SK-N-SH (cell line): ENCODE measurements around the gene ZNF469. TPM values are rescaled to one million over a fixed set of nuclear protein-coding genes. Genes with fewer than 3 reads are reported as not detected.

Experiments used
- CTCF ChIA-PET: fragments of 300-600, 350-600 bp; formaldehyde crosslinking; extraction: SDS; loops from one replicate; lab custom pipeline; 2021; lab: Yijun Ruan, JAX
- POLR2A ChIA-PET: fragments of 350-600 bp; sonication (Branson Sonifier 250); formaldehyde crosslinking; extraction: SDS; loops from one replicate; lab custom pipeline; 2020; ENCODE audit warnings: antibody characterized with exemption, inconsistent platforms; lab: Yijun Ruan, JAX
- DNase-seq: peaks from one replicate; pipeline ENCODE4 v3.0.0; 2012
- H2AFZ ChIP-seq: fragments of 200-600 bp; sonication (generic); 2 replicates; pipeline ENCODE4 v1.8.1; 2016; ENCODE audit warnings: antibody characterized with exemption, mild to moderate bottlenecking, low read depth
- H3F3A ChIP-seq: fragments of 200-600 bp; sonication (generic); replicated peaks from 2 replicates; pipeline ENCODE3; 2016; ENCODE audit warnings: antibody characterized with exemption, mild to moderate bottlenecking; ENCODE audit not compliant: insufficient read depth
- H3K27ac ChIP-seq, 2 experiments: fragments of 200-500 bp in 1 of 2; fragments of 200-600 bp in 1 of 2; sonication (Bioruptor generic) in 1 of 2; sonication (generic), shearing (Covaris generic) in 1 of 2; 2 replicates each; pipeline versions ENCODE4 v1.5.1 to v1.6.1; 2014 to 2016; ENCODE audit warnings: low read depth in 2 of 2, inconsistent platforms in 1 of 2, low read length in 1 of 2, mild to moderate bottlenecking in 1 of 2, mixed read lengths in 1 of 2
- H3K27me3 ChIP-seq: fragments of 200-600 bp; sonication (generic), shearing (Covaris generic); 2 replicates; pipeline ENCODE4 v1.6.1; 2016; ENCODE audit warnings: mixed run types; ENCODE audit not compliant: insufficient read depth
- H3K36me3 ChIP-seq, 2 experiments: fragments of 200-500 bp in 1 of 2; fragments of 200-600 bp in 1 of 2; sonication (Bioruptor generic) in 1 of 2; sonication (generic) in 1 of 2; replicated peaks in 1 of 2; 2 replicates each; pipeline versions ENCODE3 to v1.5.1; 2014 to 2016; ENCODE audit warnings: low read length in 1 of 2, mild to moderate bottlenecking in 1 of 2; ENCODE audit not compliant: insufficient read depth in 2 of 2, control insufficient read depth in 1 of 2
- H3K4me1 ChIP-seq, 2 experiments: fragments of 200-500 bp in 1 of 2; fragments of 200-600 bp in 1 of 2; sonication (Bioruptor generic) in 1 of 2; sonication (generic), shearing (Covaris generic) in 1 of 2; 2 replicates each; pipeline versions ENCODE4 v1.5.1 to v1.6.1; 2014 to 2016; ENCODE audit warnings: low read depth in 1 of 2, low read length in 1 of 2, mixed run types in 1 of 2; ENCODE audit not compliant: insufficient read depth in 2 of 2, control insufficient read depth in 1 of 2
- H3K4me2 ChIP-seq: fragments of 200-600 bp; sonication (generic), shearing (Covaris generic); 2 replicates; pipeline ENCODE4 v1.6.1; 2017; ENCODE audit warnings: mixed run types
- H3K4me3 ChIP-seq, 2 experiments: fragments of 200-500 bp in 1 of 2; fragments of 200-600 bp in 1 of 2; sonication (Bioruptor generic) in 1 of 2; sonication (generic), shearing (Covaris generic) in 1 of 2; 2 replicates each; pipeline versions ENCODE4 v1.5.1 to v1.8.1; 2014 to 2016; ENCODE audit warnings: low read depth in 2 of 2, inconsistent platforms in 1 of 2, low read length in 1 of 2, mild to moderate bottlenecking in 1 of 2, mixed read lengths in 1 of 2, moderate library complexity in 1 of 2
- H3K79me2 ChIP-seq: fragments of 200-600 bp; sonication (generic); 2 replicates; pipeline ENCODE4 v1.8.1; 2017; ENCODE audit warnings: mild to moderate bottlenecking; ENCODE audit not compliant: insufficient read depth
- H3K9ac ChIP-seq: fragments of 200-600 bp; sonication (generic); 2 replicates; pipeline ENCODE4 v1.6.1; 2017; ENCODE audit warnings: mixed run types
- H3K9me2 ChIP-seq: fragments of 200-600 bp; sonication (generic); 2 replicates; pipeline ENCODE4 v1.6.1; 2017; ENCODE audit warnings: mixed run types
- H3K9me3 ChIP-seq: fragments of 200-600 bp; sonication (generic); 2 replicates; pipeline ENCODE4 v1.6.1; 2017; ENCODE audit warnings: mixed run types, mild to moderate bottlenecking, moderate library complexity
- H4K20me1 ChIP-seq: fragments of 200-600 bp; sonication (generic); 2 replicates; pipeline ENCODE4 v1.6.1; 2017; ENCODE audit warnings: mild to moderate bottlenecking, mixed run types; ENCODE audit not compliant: insufficient read depth
- CHD2 ChIP-seq: fragments of 150-350 bp; IDR thresholded peaks from 2 replicates; pipeline ENCODE4 v1.6.1; 2018; ENCODE audit warnings: low read length; ENCODE audit not compliant: partially characterized antibody
- ELF1 ChIP-seq: IDR thresholded peaks from 2 replicates; pipeline ENCODE4 v1.4.0; 2012
- EP300 ChIP-seq, 2 experiments: IDR thresholded peaks; 2 replicates each; pipeline versions ENCODE4 v1.4.0 to v1.6.1; 2012; ENCODE audit warnings: borderline replicate concordance in 1 of 2, low read depth in 1 of 2, low read length in 1 of 2
- FOXM1 ChIP-seq: IDR thresholded peaks from 2 replicates; pipeline ENCODE4 v1.4.0; 2012; ENCODE audit warnings: low read depth, mild to moderate bottlenecking
- GATA2 ChIP-seq: sonication (generic); formaldehyde crosslinking; IDR thresholded peaks from 2 replicates; pipeline ENCODE4 v1.5.0; 2020; ENCODE audit warnings: mild to moderate bottlenecking, missing genetic modification reagents
- MEF2A ChIP-seq: IDR thresholded peaks from 2 replicates; pipeline ENCODE4 v1.4.0; 2012; ENCODE audit warnings: low read depth, borderline replicate concordance
- NRF1 ChIP-seq: IDR thresholded peaks from 2 replicates; pipeline ENCODE4 v1.6.1; 2012; ENCODE audit warnings: low read depth, mild to moderate bottlenecking, low read length
- RAD21 ChIP-seq: IDR thresholded peaks from 2 replicates; pipeline ENCODE4 v1.6.1; 2012; ENCODE audit warnings: mild to moderate bottlenecking, low read length
- RCOR1 ChIP-seq: fragments of 150-350 bp; IDR thresholded peaks from 2 replicates; pipeline ENCODE4 v1.6.1; 2017; ENCODE audit warnings: antibody characterized with exemption, low read length
- RFX5 ChIP-seq: IDR thresholded peaks from 2 replicates; pipeline ENCODE4 v1.6.1; 2012; ENCODE audit warnings: mild to moderate bottlenecking, improper control_type of control experiment, low read length
- RXRA ChIP-seq: IDR thresholded peaks from 2 replicates; pipeline ENCODE4 v1.4.0; 2012; ENCODE audit warnings: low read depth, mild to moderate bottlenecking, borderline replicate concordance
- SMC3 ChIP-seq: IDR thresholded peaks from 2 replicates; pipeline ENCODE4 v1.6.1; 2012; ENCODE audit warnings: low read depth, low read length, improper control_type of control experiment
- TCF12 ChIP-seq: IDR thresholded peaks from 2 replicates; pipeline ENCODE4 v1.4.0; 2012
- TEAD4 ChIP-seq: IDR thresholded peaks from 2 replicates; pipeline ENCODE4 v1.4.0; 2012; ENCODE audit warnings: mild to moderate bottlenecking, borderline replicate concordance; ENCODE audit not compliant: insufficient read depth
- YY1 ChIP-seq: IDR thresholded peaks from 2 replicates; pipeline ENCODE4 v1.4.0; 2012; ENCODE audit warnings: low read depth, mild to moderate bottlenecking
- WGBS: methylation state at CpG from one replicate; pipeline ENCODE4 v1.1.6; 2017; ENCODE audit warnings: low lambda C conversion rate; 5-methylcytosine and 5-hydroxymethylcytosine counted together
- polyA plus RNA-seq, 3 experiments: library from polyadenylated mRNA; depleted of rRNA; stranded (reverse); fragments of >200 nt; gene quantifications; 2 replicates each; pipeline ENCODE4 v1.2.3, GENCODE V29; 2012
- TF ChIP-seq, protein P1 (sequence below): IDR thresholded peaks from 2 replicates; pipeline ENCODE4; 2012
- TF ChIP-seq, protein P2 (sequence below): IDR thresholded peaks from 2 replicates; pipeline ENCODE4 v1.4.0; 2012; ENCODE audit warnings: low read depth
- TF ChIP-seq, protein P3 (sequence below): fragments of 200-600 bp; sonication (generic); IDR thresholded peaks from 2 replicates; pipeline ENCODE4 v1.6.1; 2017; ENCODE audit warnings: antibody characterized with exemption, mild to moderate bottlenecking, moderate library complexity
- TF ChIP-seq, protein P4 (sequence below): fragments of 150-350 bp; IDR thresholded peaks from 2 replicates; pipeline ENCODE4 v1.6.1; 2017; ENCODE audit warnings: antibody characterized with exemption, low read length, low read depth, borderline replicate concordance

The ZNF469 gene
- polyA plus RNA-seq, 1 of the 3 experiments (the other 2 are of a cell fraction) = 0.56 TPM

DNA sequence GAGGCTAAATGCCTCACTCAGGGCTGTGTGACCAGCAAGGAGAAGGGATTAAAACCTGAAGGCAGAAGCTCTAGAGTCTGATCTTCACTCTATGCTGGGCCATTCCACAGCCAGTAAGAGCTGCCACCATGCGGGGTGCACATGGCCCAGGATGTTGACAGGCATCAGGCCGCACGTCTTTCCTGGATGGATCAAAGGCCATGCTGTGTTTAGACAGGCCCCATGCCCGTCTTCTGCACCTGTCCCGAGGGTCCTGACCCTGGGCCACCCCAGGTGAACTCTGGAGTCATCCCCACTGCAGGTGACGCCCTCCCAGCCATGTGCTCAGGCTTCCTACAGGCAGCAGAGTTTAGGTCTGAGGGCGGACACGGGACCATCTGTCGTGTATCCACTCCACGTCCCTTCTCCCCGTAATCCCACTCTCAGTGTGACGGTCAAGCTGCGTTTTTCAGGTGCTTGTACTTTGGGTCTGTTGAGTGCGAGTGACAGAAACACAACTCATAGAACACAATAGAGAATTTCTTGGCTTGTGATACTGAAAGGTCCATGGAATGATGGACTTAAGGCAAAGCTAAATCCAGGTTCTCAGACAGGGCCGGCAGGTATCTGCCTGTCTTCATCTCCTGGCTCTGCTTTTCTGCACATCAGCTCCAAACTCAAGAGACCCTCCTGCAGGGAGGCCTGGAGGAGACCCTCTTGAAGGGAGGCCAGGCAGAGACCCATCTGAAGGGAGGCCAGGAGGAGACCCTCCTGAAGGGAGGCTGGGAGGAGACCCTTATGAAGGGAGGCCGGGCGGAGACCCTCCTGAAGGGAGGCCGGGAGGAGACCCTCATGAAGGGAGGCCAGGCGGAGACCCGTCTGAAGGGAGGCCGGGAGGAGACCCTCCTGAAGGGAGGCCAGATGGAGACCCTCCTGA lies 13.2 kb downstream of the ZNF469 start:
- Histone ChIP-seq H3K4me3 (no peak overlapping the region), H4K20me1 (0 out of 2 replicates have a peak, but pooled peaks cover 14% of the 10 kb centered on the region)
- TF ChIP-seq TCF12 (no peak), RCOR1 (no peak), ELF1 (no peak), TEAD4 (no peak), RXRA (no peak), CHD2 (no peak), EP300 (IDR thresholded peaks at IDR 0.05; ENCODE audit: borderline replicate concordance in 1 of 2, low read depth in 1 of 2, low read length in 1 of 2) (no peak), YY1 (no peak), SMC3 (no peak), RAD21 (no peak), FOXM1 (no peak), MEF2A (no peak), RFX5 (no peak), GATA2 (CRISPR knock-in tag) (no peak), NRF1 (no peak)
- TF ChIP-seq, protein P1, sequence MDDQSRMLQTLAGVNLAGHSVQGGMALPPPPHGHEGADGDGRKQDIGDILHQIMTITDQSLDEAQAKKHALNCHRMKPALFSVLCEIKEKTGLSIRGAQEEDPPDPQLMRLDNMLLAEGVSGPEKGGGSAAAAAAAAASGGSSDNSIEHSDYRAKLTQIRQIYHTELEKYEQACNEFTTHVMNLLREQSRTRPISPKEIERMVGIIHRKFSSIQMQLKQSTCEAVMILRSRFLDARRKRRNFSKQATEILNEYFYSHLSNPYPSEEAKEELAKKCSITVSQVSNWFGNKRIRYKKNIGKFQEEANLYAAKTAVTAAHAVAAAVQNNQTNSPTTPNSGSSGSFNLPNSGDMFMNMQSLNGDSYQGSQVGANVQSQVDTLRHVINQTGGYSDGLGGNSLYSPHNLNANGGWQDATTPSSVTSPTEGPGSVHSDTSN = no peak
- TF ChIP-seq, protein P2, sequence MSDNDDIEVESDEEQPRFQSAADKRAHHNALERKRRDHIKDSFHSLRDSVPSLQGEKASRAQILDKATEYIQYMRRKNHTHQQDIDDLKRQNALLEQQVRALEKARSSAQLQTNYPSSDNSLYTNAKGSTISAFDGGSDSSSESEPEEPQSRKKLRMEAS = no peak
- TF ChIP-seq, protein P3, sequence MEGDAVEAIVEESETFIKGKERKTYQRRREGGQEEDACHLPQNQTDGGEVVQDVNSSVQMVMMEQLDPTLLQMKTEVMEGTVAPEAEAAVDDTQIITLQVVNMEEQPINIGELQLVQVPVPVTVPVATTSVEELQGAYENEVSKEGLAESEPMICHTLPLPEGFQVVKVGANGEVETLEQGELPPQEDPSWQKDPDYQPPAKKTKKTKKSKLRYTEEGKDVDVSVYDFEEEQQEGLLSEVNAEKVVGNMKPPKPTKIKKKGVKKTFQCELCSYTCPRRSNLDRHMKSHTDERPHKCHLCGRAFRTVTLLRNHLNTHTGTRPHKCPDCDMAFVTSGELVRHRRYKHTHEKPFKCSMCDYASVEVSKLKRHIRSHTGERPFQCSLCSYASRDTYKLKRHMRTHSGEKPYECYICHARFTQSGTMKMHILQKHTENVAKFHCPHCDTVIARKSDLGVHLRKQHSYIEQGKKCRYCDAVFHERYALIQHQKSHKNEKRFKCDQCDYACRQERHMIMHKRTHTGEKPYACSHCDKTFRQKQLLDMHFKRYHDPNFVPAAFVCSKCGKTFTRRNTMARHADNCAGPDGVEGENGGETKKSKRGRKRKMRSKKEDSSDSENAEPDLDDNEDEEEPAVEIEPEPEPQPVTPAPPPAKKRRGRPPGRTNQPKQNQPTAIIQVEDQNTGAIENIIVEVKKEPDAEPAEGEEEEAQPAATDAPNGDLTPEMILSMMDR = no peak
- TF ChIP-seq, protein P4, sequence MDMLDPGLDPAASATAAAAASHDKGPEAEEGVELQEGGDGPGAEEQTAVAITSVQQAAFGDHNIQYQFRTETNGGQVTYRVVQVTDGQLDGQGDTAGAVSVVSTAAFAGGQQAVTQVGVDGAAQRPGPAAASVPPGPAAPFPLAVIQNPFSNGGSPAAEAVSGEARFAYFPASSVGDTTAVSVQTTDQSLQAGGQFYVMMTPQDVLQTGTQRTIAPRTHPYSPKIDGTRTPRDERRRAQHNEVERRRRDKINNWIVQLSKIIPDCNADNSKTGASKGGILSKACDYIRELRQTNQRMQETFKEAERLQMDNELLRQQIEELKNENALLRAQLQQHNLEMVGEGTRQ = no peak

More for the DNA sequence above, 13.2 kb downstream of the ZNF469 start:
- POLR2A ChIA-PET = no interaction called here
- Histone ChIP-seq H3K36me3 (no peaks in the 10 kb centered on the region), H2AFZ (no peak overlapping the region), H3F3A (no peaks in the 10 kb centered on the region), H3K79me2 (peaks cover 4% of the 10 kb centered on the region; the same call in 1 of the 2 replicates), H3K9me2 (no peaks in the 10 kb centered on the region), H3K27me3 (no peaks in the 10 kb centered on the region), H3K4me1 (peaks cover 0 to 10% of the 10 kb centered on the region in 2 experiments; a peak in 1 of 4 replicates), H3K9me3 (no peaks in the 10 kb centered on the region), H3K4me2 (no peak overlapping the region), H3K9ac (no peak overlapping the region), H3K27ac (no peak overlapping the region)
- WGBS = 83% methylated on average over 15 of the region's 21 CpGs
- DNase-seq = no peak
- CTCF ChIA-PET = interaction anchor here (0.9 to 1.1 kb wide), 2 partner anchors 12 to 42 kb away, joined by 3 to 5 read pairs; no protein-coding TSS in a partner anchor
